GM13976 (cell line): Measurements from ENCODE around the gene SPATA6.

ENCODE experiments used
- DNase-seq: peaks from one replicate; pipeline ENCODE4 v3.0.0; 2012; ENCODE audit warnings: low spot score
- CTCF ChIP-seq: IDR thresholded peaks from 2 replicates; pipeline ENCODE4 v1.5.1; 2012; ENCODE audit warnings: borderline replicate concordance, mild to moderate bottlenecking; ENCODE audit not compliant: insufficient read depth; ENCODE audit errors: extremely low read depth, missing control alignments, control extremely low read depth
- in situ Hi-C: fragments of 300-500 bp; cut with MboI; formaldehyde crosslinking; loops from one replicate; pipeline ENCODE4 v1.12.0; 2022; ENCODE audit warnings: low sequenced_read_pairs, mixed read lengths, inconsistent platforms; ENCODE audit not compliant: unreplicated experiment

SPATA6 gene

GRCh38 chr1:48356901-48357300 lies 115.1 kb downstream of the SPATA6 start:
- in situ Hi-C loops: no loop called here
- DNase-seq: no peak
- TF ChIP-seq CTCF: no peak

- no peak for DNase-seq
- TF ChIP-seq CTCF: no peak
- in situ Hi-C loops: no loop called here
These were observed 127.6 kb downstream of the SPATA6 start for GRCh38 chr1:48344373-48344772.

GRCh38 chr1:48341221-48341620 lies 130.8 kb downstream of the SPATA6 start:
- no peak for DNase-seq
- TF ChIP-seq CTCF: no peak
- in situ Hi-C loops: no loop called here

- no peak for DNase-seq
- TF ChIP-seq CTCF: no peak
- in situ Hi-C loops: no loop called here
These were observed 133.7 kb downstream of the SPATA6 start for GRCh38 chr1:48338257-48338656.

- no peak for TF ChIP-seq CTCF
- in situ Hi-C loops: no loop called here
- no peak for DNase-seq
These were observed 138.7 kb downstream of the SPATA6 start for GRCh38 chr1:48333316-48333715.

GRCh38 chr1:48332115-48332514 lies 139.9 kb downstream of the SPATA6 start:
- TF ChIP-seq CTCF: no peak
- in situ Hi-C loops: no loop called here
- no peak for DNase-seq

- in situ Hi-C loops: no loop called here
- no peak for TF ChIP-seq CTCF
- no peak for DNase-seq
These were observed 142.1 kb downstream of the SPATA6 start for GRCh38 chr1:48329905-48330304.
